Vagina (tissue), 2 donors: ENCODE data around the gene SDHAF3. TPM values are rescaled to one million over a fixed set of nuclear protein-coding genes. Genes with fewer than 3 reads are reported as not detected.
A peak's percentile ranks its signal among the peaks of the same experiment; 100 is the strongest.
"Not testable (repeated sequence)": the region's sequence is repeated elsewhere in the genome, so short reads cannot be mapped to it uniquely, and the experiment has no call there.

Source experiments
- DNase-seq, 2 donors: peaks; one replicate each; pipeline ENCODE4 v3.0.0-alpha.2; 2017; ENCODE audit errors: extremely low spot score in 2 of 2
- H3K27ac ChIP-seq: fragments of 200-600 bp; sonication (generic); one replicate; pipeline ENCODE4 v1.5.1; 2019
- H3K27me3 ChIP-seq: fragments of 200-600 bp; sonication (generic); one replicate; pipeline ENCODE4 v1.5.1; 2019
- H3K36me3 ChIP-seq, 2 donors: fragments of 200-600 bp; sonication (generic); one replicate each; pipeline ENCODE4 v1.5.1; 2017 to 2019
- H3K4me1 ChIP-seq: fragments of 200-600 bp; sonication (generic); one replicate; pipeline ENCODE4 v1.5.1; 2019
- H3K4me3 ChIP-seq, 2 donors: fragments of 200-600 bp; sonication (generic); 1 replicate in 1 of 2; 2 replicates in 1 of 2; pipeline ENCODE4 v1.5.1; 2016 to 2019
- H3K9me3 ChIP-seq: fragments of 200-600 bp; sonication (generic); one replicate; pipeline ENCODE4 v1.5.1; 2019
- POLR2A ChIP-seq, 2 donors: fragments of 450-650 bp; IDR thresholded peaks; one replicate each; pipeline ENCODE4 v1.6.1; 2017; ENCODE audit warnings: antibody characterized with exemption in 2 of 2, mild to moderate bottlenecking in 2 of 2, moderate library complexity in 2 of 2
- POLR2AphosphoS5 ChIP-seq, 2 donors: sonication (generic); formaldehyde crosslinking; IDR thresholded peaks; one replicate each; pipeline ENCODE4 v1.9.0; 2017; ENCODE audit warnings: antibody characterized with exemption in 2 of 2, mild to moderate bottlenecking in 2 of 2, low read depth in 1 of 2; ENCODE audit not compliant: insufficient read depth in 1 of 2
- intact Hi-C: fragments of 100-400 bp; cut with DNase I; formaldehyde crosslinking; loops from one replicate; pipeline ENCODE4 v1.15.1; 2023
- total RNA-seq: library from RNA; depleted of rRNA; stranded (reverse); fragments of >200 nt; gene quantifications from one replicate; pipeline ENCODE4 v1.2.3, GENCODE V29; 2016
- TF ChIP-seq, protein P1 (sequence below), 3 experiments: fragments of 450-650 bp in 2 of 3; fragments of 200-600 bp in 1 of 3; sonication (generic) in 1 of 3; IDR thresholded peaks; one replicate each; pipeline ENCODE4 v1.5.1; 2017 to 2019; ENCODE audit warnings: antibody characterized with exemption in 3 of 3, mild to moderate bottlenecking in 2 of 3, moderate library complexity in 2 of 3

SDHAF3 gene
- total RNA-seq, 1 donor from 2014 or later = 9.6 TPM

DNA sequence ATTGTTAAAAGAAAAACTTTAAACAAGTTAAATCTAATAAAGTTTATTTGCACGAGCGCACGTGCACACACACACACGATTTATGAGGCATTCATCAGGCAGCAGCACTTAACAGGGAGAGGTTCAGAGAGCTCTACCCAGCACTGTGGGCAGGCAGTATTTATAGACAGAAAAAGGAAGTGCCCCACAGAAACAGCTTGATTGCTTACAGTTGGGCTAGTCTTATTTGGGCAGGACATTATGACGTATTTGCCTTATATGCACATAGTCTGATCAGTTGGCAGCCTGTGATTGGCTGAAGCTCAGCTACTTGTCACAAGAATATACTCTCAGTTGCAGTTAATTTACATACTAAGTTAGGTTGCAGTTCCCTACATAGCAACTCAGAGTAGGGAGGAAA, 1.2 kb upstream of the SDHAF3 start:
- intact Hi-C loops = no loop called here
- Histone ChIP-seq H3K4me3 (no peak overlapping the region), H3K27me3 (no peaks in the 10 kb centered on the region), H3K4me1 (peaks cover 14% of the 10 kb centered on the region), H3K36me3 (no peaks in the 10 kb centered on the region), H3K27ac (no peak overlapping the region), H3K9me3 (no peaks in the 10 kb centered on the region)
- no peak for DNase-seq
- TF ChIP-seq POLR2A (IDR thresholded peaks at IDR 0.05) (no peak), POLR2AphosphoS5 (IDR thresholded peaks at IDR 0.05; ENCODE audit: insufficient read depth in 1 of 2, low read depth in 1 of 2) (no peak)
- TF ChIP-seq, protein P1, sequence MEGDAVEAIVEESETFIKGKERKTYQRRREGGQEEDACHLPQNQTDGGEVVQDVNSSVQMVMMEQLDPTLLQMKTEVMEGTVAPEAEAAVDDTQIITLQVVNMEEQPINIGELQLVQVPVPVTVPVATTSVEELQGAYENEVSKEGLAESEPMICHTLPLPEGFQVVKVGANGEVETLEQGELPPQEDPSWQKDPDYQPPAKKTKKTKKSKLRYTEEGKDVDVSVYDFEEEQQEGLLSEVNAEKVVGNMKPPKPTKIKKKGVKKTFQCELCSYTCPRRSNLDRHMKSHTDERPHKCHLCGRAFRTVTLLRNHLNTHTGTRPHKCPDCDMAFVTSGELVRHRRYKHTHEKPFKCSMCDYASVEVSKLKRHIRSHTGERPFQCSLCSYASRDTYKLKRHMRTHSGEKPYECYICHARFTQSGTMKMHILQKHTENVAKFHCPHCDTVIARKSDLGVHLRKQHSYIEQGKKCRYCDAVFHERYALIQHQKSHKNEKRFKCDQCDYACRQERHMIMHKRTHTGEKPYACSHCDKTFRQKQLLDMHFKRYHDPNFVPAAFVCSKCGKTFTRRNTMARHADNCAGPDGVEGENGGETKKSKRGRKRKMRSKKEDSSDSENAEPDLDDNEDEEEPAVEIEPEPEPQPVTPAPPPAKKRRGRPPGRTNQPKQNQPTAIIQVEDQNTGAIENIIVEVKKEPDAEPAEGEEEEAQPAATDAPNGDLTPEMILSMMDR (IDR thresholded peaks at IDR 0.05) = no peak

DNA sequence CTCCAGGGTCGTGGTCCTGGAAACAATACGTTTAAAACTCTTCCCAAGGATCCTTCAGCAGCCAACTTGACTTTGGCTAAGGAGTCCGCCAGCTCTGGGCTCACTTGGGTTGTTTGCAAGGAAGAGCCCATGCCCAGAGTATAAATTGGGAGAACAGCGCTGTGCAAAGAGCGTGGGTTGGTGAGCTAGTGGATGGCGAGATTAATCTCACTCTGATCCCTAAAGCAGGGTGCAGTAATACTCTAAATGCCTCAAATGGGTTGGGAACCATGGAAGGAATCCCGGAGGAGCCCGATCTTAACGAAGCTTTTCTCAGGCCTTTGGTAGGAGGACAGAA, 495 bp upstream of the SDHAF3 start:
- Histone ChIP-seq H3K4me3 (peak overlapping the region; percentile 71), H3K27me3 (no peaks in the 10 kb centered on the region), H3K9me3 (no peaks in the 10 kb centered on the region), H3K27ac (peak overlapping the region; percentile 60), H3K4me1 (peaks cover 14% of the 10 kb centered on the region), H3K36me3 (no peaks in the 10 kb centered on the region)
- DNase-seq = no peak
- intact Hi-C loops = no loop called here
- TF ChIP-seq POLR2AphosphoS5 (IDR thresholded peaks at IDR 0.05; ENCODE audit: insufficient read depth in 1 of 2, low read depth in 1 of 2) = no peak
- TF ChIP-seq, protein P1 (IDR thresholded peaks at IDR 0.05) = no peak
- TF ChIP-seq POLR2A (IDR thresholded peaks at IDR 0.05) = no peak

DNA sequence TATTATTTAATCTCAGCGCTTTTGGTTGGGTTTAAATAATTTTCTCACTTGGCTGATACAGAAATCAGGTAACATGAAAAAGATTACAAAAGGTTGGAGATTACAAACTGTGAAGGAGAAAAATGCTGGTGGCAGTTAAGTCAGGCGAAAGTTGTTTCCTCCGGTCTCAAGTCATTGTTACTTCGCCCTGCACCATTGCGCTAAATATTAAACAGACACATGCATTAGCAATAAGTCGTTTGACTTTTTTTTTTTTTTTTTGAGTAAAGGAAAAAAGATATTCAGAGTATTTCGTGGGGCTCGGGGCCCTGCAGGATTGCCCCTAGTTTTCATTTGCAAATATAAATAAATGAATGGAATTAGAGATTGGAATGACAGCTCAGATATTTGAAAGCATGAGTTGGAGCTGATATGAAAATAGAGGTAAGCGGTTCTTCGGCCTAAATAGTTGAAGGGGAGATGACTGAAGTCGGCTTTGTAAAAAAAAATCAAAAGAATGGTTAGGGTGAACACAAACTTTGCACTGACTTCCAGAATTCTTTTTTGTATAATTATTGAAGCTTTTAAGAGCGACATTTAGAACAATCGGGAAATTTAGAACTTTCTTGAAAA, 914 bp downstream of the SDHAF3 start:
- no peak overlapping the region for H3K27ac ChIP-seq
- H3K4me3 ChIP-seq = peak overlapping the region; percentile 71
- TF ChIP-seq POLR2AphosphoS5 (IDR thresholded peaks at IDR 0.05; ENCODE audit: insufficient read depth in 1 of 2, low read depth in 1 of 2) (no peak), POLR2A (IDR thresholded peaks at IDR 0.05) (no peak)
- TF ChIP-seq, protein P1 (IDR thresholded peaks at IDR 0.05) = no peak
- H3K4me1 ChIP-seq = peaks cover 14% of the 10 kb centered on the region
- no peaks in the 10 kb centered on the region for H3K36me3 ChIP-seq
- intact Hi-C loops = no loop called here
- H3K27me3 ChIP-seq = no peaks in the 10 kb centered on the region
- no peak for DNase-seq
- H3K9me3 ChIP-seq = no peaks in the 10 kb centered on the region

DNA sequence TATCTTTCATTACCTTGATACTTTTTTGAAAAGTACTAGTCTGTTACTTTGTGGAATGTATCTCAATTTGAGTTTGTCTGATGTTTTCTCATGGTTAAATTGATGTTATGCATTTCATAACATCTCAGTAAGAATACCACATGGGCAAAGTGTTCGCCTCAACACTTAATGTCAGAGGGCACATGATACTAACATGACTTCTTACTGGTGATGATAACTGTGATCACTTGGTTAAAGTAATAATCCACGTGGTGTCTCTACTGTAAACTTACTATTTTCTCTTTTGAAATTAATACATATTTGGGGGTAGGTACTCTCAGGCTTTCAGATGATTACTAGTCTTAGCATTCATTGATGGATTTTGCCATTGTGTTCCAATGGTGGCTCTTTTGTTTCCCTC, 2.2 kb downstream of the SDHAF3 start:
- peaks cover 14% of the 10 kb centered on the region for H3K4me1 ChIP-seq
- no peak overlapping the region for H3K27ac ChIP-seq
- no peak for TF ChIP-seq POLR2AphosphoS5 (IDR thresholded peaks at IDR 0.05; ENCODE audit: insufficient read depth in 1 of 2, low read depth in 1 of 2)
- TF ChIP-seq, protein P1 (IDR thresholded peaks at IDR 0.05) = no peak
- TF ChIP-seq POLR2A (IDR thresholded peaks at IDR 0.05) = no peak
- intact Hi-C loops = no loop called here
- no peaks in the 10 kb centered on the region for H3K36me3 ChIP-seq
- no peaks in the 10 kb centered on the region for H3K9me3 ChIP-seq
- no peak overlapping the region for H3K4me3 ChIP-seq
- DNase-seq = no peak
- H3K27me3 ChIP-seq = no peaks in the 10 kb centered on the region

DNA sequence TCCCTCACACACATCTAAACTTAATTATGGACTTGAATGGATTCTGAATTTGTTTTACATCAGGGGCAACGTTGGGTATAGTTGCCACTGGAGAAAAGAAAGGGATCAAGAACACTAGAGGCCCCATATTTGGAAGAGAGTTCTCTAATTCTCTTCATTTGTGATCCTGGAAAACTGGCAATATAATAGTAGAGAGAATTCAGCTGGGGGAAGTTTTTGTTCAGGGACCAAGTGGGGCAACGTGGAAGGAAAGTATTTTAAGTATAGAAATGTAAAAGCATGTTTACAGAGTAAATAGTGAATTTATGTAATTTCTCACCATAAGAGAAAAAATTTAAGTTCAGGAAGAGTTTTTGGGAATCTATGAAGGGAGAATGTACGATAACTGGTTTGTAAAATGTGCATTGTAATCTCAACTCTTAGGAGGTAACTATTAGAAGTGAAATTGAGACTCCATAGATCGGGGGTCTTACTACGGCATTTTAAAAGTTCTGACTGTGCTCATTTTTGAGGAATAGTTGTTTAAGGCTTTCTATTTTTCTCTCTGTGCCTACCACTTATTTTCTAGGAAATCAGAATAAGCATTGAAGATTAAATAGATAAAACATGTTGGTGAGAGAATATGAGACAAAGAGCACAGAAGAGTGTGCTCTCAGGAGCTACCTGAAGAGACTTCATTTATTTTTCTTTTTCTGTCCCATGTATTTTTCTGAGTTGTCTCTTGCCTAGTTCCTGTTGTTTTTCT, 3.4 kb downstream of the SDHAF3 start:
- Histone ChIP-seq H3K36me3 (no peaks in the 10 kb centered on the region), H3K9me3 (no peaks in the 10 kb centered on the region), H3K4me1 (peaks cover 14% of the 10 kb centered on the region), H3K27me3 (no peaks in the 10 kb centered on the region), H3K27ac (no peak overlapping the region), H3K4me3 (no peak overlapping the region)
- intact Hi-C loops = no loop called here
- TF ChIP-seq, protein P1 (IDR thresholded peaks at IDR 0.05) = no peak
- no peak for TF ChIP-seq POLR2A (IDR thresholded peaks at IDR 0.05)
- no peak for TF ChIP-seq POLR2AphosphoS5 (IDR thresholded peaks at IDR 0.05; ENCODE audit: insufficient read depth in 1 of 2, low read depth in 1 of 2)
- DNase-seq = no peak

DNA sequence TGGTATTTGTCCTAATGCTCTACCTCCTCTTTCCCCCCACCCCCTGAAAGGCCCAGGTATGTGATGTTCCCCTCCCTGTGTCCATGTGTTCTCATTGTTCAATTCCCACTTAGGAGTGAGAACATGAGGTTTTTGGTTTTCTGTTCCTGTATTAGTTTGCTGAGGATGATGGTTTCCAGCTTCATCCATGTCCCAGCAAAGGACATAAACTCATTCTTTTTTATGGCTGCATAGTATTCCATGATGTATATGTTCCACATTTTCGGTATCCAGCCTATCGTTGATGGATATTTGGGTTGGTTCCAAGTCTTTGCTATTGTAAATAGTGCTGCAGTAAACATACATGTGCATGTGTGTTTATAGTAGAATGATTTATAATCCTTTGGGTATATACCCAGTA, 5.6 kb downstream of the SDHAF3 start:
- peaks cover 11% of the 10 kb centered on the region for H3K4me1 ChIP-seq
- H3K27ac ChIP-seq, DNase-seq, H3K4me3 ChIP-seq, H3K9me3 ChIP-seq, H3K36me3 ChIP-seq, intact Hi-C loops, H3K27me3 ChIP-seq: not testable (repeated sequence)
